ENCODE data around the gene TOX4.

DNA sequence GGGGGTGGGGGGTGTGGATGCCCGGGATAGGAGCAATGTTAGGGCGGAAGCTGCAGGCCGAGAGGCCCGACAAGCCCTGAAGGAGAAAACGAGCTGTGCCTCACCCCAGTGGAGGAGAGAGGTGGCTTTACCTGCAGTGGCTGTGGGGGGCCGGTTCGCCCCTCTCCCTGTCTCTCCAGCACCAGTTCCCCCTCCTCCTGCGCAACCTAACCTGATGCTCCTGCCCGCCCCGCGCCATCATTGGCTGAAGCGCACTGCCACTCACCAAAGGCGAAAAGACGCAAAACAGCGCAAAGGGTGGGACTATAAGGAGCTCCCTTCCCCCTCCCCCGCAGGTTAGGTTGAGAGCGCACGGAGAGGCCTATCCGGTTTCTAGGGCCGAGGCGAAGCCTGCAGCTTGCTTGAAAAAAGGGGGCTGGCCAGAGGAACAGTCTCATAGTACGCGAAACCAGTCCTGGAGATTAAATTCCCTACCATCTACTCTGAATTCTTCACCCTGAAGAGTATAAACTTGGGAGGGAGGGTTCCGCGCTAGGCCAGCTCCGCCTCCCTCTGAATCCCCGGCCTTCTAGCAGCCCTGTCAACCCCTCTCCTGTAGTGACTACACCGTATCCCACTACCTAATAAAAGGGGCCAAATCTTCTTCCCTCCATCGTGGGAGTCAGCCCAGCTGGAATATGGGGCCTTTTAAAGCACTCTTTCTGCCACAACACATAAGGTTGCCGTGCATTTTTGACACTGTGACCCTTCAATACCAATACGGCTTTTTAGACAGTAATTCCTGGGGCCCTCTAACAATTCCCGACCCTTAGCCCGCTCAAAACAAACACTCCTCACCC lies 39.7 kb upstream of the TOX4 start:
- no peak for TF ChIP-seq CTCF (IDR thresholded peaks at IDR 0.05; ENCODE audit: low read length)
- no peak for TF ChIP-seq EZH2 (IDR thresholded peaks at IDR 0.05; ENCODE audit: borderline replicate concordance, low read length)

Measured in OCI-LY1 (cell line).